Measurements from ENCODE around the gene ESAM.

The ESAM gene, protein sequence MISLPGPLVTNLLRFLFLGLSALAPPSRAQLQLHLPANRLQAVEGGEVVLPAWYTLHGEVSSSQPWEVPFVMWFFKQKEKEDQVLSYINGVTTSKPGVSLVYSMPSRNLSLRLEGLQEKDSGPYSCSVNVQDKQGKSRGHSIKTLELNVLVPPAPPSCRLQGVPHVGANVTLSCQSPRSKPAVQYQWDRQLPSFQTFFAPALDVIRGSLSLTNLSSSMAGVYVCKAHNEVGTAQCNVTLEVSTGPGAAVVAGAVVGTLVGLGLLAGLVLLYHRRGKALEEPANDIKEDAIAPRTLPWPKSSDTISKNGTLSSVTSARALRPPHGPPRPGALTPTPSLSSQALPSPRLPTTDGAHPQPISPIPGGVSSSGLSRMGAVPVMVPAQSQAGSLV

DNA sequence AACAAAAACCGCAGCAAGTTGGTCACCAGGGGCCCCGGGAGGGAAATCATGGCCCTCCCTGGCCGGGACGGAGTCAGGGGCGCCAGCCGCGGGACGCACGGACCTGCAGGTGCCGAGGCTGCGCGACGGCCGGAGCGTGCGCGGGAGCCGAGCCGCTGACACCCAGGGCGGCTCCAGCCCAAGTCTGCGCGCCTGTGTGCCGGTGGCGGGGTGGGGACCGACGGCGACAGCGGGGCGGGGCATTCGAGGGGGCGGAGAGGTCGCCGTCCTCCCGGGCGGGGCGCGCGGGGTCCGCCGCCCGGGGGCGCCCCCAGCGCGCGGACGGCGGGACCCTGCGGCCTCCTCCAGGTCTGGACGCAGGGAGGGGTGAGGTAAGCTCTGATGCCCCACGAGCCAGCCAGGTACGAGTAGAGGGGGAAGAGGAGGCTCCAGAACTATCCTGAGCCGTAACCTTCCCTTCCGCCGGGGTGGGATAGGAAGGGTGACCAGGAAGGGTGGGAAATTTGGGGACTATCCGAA, at the start of gene ESAM:
TSS of gene ESAM (minus strand) at position 186 of the 519 bp plus-strand sequence. CDS start at position 50, 136 bp downstream.
- no peak for DNase-seq

DNA sequence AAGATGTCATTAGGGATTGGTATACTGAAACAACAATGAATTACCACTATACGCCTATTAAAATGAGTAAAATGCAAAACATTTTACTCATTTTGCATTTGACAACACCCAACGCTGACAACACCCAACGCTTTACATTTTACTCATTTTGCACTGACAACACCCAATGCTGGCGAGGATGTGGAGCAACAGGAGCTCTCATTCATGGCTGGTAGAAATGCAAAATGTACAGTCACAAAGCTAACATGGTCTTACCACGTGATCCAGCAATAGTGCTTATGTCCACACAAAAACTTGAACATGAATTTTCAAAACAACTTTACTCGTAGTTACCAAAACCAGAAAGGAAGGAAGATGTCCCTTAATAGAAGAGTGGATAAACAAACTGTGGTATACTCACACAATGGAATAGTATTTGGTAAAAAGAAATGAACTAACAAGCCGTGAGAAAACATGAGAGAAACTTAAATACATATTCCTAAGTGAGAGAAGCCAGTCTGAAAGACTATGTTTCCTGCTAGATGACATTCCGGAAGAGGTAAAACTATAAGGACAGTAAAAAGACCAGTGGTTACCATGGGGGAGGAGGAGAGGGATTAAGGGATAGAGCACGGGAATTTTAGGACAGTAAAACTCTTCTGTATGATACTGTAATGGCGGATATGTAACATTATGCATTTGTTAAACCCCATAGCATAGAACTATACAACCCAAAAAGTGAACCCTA, 49.5 kb upstream of the ESAM start:
- DNase-seq = no peak

DNA sequence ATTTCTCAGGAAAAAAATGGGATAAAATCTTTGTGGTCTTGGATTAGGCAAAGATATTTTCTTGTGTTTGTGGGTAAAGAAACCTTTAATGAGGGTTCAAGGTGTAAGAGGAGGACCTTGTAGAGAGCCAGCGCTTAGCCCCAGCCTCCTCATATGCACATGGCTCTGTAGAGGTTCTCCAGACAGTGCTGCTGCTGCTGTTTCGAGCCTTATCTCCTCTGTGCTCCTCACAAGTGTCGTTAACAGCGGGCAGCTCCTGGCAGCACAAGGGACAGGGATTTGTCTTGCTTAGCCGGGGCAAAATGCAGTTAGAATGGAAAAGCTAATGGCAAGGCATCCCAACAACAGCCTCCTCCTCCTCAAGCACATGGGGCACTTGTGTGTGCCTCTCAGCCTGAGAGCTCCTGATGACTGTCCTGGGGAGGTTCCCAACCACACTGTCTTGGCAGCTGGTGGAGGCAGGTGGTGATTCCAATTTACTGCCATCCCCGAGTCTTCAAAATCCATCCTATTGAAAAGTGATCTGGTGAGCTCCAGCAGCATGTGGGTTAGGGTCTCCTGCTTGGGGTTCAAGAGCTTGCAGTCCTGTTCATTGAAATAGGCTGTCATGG, 45.7 kb upstream of the ESAM start:
- DNase-seq = no peak

DNA sequence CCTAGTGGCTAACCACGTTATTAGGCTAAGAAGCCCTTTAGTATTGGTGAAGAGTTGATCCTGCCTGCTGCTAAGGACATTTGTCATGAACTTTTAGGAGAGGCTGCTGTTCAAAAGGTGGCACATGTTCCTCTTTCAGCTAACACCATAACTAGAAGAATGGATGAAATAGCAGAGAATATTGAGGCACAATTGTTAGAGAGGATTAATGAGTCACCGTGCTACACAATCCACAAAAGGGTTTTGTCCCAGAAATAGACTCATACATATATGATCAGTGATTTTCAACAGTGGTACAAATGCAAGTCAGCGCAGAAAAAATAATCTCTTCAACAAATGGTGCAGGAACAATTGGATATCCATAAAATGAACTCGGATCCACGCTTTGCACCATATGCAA, 45.1 kb upstream of the ESAM start:
- DNase-seq = no peak

DNA sequence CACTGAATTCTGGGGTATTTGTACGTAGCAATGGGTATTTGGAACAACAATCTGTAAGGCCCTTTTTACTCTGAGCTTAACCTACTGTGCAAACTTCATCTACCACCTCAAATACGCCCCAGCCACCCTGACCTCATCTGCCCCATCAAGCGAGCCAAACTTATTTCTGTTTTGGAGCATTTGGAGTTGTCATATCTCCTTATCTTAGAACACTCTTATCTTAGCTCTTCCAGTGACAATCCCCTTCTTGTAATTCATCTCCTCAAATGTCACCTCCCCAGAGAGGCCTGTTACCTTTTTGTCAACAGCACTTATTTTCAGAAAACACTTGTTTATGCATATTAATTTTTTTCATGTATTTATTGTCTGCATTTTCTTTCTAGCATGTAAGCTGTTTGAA, 42.8 kb upstream of the ESAM start:
- no peak for DNase-seq

DNA sequence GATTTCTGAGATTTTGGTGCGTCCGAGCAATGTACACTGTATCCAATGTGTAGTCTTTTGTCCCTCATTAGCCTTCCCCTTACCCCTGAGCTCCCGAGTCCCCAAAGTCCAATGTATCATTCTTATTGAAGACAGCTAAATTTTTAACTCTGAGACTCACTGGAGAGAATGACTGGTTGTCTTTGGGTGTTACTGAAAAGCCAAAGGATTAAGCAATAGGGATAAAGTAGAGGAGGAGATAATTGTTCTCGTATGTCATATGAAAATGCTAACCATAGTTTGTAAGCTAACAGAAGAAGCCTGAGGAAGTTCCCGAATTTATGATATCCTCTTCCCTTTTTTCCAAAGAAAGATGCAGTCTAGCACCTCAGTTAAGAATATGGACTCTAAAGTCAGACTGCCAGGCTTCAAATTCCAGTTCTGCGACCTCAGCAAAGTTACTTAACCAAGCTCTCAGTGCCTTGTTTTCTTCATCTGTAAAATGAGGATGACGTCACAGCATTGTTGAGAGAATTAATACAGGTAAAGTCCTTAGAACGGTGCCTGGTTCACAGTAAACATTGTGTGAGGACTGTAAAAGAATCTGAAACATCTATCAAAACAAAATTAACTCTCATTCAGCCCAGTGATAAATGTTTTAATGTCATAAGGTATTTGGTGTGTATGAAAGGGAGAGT, 39.7 kb upstream of the ESAM start:
- no peak for DNase-seq

DNA sequence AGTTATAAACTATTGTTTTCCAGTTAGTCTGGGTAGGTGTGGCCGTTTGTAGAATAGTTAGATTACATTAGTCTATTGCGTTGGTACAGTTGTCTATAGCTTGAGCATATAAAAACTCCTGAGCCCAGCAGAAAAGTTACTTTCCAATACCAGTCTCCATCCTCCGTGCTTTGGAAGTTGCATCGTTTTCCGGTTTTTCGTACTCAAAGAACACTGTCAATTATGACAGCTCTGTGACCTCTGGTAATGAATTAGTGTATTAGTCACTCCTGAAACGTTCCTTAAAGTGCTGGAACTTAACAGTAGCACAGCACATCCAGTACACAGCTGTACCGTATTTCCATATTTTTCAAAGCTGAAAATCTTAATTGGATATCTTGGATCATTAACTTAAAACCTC, 38.9 kb upstream of the ESAM start:
- DNase-seq = no peak

DNA sequence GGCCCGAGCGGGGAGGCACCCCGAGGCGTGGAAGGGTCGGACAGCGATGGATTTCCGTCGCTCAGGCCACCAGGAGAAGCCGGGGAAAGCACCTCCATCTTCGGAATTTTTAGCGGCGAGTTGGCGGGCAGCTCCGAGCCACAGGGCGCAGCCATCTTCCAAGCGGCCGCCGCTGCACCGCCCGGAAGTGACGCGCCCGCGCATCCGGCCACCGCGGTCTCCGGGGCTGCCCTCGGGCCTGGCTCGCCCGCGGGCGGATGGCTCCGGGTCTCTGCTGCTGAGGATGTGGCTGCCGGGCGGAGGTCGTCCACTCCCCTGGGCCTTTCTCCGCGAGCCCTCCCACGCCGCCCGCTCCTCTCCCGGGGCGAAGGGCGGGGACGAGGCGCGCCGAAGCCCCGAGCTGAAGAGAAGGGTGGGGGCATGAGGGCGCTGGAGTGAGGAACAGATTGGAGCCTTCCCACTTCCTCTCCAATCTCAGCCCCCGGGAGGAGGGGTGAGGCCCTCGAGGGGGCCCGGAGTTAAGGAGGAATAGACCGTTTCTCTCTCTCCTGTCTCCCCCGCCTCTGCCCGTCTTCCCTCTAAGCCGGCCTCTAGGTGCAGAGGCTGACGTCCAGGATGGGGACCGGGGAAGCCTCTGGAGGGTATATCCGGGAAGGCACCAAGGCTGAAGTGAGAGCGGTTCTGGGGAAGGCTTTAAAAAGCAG, 38.3 kb upstream of the ESAM start, which contains the start of gene MSANTD2:
TSS of gene MSANTD2 (minus strand) at position 181 of the 704 bp plus-strand sequence. CDS start at position 155, 26 bp downstream.
- peak; percentile 86 for DNase-seq

DNA sequence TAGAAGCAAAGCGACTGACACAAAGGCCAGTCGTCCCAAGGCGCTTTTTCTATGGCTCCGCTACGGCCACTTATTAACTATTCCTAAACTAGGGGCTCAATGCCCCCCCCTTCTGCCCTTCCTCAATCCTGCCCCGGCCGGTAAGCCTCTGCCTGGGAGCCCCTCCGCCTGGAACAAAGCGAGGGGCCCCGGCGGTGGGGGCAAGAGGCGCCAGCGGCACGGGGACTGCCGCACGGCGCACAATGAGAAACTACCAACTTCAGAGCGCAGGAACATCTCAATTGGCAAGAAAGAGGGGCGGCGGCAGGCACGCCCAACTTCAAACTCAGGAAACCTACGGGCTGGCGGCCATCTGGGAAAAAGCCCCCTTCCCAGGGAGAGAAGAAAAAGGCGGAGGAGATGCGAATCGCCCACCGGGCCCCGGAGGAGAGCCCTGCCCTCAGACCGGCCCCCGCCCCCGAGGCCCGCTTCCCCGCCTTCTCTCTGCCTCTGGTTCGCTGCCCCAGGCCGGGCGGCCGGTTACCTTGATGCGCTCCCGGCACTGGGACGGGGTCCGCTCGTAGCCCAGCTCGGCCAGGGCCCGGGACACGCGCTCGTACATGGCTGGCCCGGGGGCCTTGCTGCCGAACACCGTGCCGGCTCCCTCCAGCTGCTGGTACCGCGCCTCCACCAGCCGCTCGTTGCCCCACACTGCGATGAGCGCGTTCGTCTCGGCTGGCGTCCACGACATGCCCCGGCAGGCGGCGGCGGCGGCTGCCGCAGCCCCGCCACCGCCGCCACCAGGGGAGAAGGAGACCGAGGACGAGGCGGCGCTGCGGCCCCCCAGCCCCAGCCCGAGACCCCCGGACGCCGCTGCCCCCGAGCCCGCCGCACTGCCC, 37.5 kb upstream of the ESAM start:
- peak; percentile 54 for DNase-seq

DNA sequence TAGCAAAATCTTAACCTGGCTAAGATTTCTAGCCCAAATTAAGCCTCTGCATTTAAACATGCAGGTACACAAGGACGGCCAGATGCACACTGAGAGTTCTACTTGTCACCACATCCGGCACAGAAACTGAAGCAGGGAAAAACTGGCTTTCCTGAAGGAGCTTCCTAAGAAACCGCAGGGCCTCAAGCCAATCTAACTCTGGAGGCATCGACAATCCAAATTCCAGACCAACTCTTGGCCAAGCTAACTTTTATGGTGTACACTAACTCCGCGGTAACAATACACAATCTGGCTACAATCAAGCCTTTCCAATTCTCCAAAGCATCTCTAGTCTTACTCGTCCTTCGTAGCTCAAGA, 36.9 kb upstream of the ESAM start:
- DNase-seq = no peak

DNA sequence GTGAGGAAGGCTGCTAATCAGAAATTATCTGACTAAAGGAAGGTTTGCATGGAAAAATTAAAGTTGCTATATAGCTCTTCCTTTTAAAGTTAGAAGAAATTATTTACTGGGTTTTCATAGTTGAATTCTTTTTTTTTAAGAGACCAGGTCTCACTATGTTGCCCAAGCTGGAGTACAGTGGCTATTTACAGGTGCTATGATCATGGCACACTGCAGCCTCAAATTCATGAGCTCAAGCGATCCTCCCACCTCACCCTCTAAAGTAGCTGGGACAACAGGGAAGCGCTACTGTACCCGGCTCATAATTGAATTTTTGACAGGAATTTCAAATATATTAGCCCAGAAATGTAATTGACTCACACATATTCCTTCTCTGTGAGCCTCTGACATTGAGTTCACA, 34.2 kb upstream of the ESAM start:
- DNase-seq = no peak

DNA sequence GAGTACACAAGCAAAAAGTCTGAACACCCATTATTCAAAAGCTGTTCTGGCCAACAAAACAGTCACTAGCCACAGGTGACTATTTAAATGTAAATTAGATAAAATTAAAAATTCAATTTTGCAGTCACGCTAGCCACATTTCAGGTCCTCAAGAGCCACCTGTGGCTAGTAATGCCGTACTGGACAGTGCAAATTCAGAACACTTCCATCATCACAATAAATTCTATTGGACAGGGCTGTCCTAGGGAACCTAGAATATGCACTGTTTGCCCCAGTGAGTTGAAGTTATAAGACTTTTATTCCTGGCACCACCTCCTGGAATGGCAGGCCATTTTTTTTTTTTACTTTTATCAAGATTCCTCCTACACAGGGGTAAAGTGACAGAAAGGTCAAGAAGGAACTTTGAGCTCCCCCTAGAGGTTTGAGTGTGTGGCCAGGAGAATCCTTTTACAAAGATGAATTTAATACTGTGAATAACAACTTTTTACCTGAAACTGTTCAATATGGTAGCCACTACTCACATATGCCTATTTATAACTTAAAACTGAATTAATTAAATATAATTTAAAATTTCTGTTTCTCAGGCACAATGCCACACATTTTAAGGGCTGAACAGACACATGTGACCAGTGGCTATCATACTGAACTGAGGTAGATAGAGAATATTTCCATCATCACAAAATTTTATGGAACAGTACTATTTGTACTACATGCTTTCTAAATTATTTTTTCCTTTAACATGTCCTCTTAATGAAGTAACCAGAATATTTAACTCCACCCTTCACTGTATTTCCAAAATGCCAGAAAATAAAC, 31.6 kb upstream of the ESAM start:
- no peak for DNase-seq

DNA sequence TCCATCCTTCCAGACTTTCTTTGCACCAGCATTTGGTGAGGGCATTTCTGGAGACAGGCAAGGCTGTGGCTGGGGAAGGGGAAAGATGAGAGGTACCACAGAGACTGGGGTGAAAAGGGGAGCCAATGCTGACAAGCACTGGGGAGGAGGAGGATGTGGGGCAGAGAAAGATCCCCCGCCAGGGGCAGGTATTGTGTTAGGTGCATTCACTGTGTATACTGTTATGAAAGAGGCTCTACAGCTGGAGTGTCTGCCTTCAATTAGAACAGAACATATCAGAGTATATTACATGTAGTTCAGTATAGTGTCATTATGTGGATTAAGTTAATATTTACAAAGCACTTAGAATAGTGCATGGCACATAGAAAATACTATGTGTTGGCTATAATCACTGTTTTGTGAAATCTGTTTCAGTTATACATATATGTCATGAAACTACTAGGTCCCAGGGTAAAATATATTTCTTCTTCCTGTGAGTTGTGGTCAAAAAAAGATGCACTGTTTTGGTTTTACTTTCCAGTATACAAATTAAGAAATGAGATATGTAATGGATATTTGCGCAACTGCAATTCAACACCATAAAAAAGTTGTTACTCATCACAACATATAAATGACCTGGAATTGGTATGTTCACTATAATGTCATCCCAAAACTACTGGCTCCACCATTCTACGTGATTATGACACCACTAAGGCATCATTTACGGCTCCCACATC, 29.7 kb upstream of the ESAM start:
- no peak for DNase-seq

DNA sequence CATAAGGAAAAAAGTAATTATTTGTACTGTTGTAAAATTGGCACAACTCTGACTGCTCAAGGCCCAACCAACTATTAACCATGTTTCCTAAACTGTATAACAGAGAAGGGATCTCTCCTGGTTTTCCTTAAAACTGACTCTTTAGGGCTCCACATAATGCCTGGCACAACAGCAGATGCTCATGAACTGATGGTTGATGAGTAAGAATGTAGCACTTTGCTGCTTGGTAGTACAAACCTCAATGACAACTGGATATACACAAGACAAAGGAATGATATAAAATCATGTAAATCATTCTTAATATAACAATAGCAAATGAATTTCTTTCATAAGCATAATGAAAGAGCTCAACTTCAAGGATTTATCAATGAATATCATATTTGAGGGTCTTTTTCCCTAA, 26.4 kb upstream of the ESAM start:
- DNase-seq = no peak

DNA sequence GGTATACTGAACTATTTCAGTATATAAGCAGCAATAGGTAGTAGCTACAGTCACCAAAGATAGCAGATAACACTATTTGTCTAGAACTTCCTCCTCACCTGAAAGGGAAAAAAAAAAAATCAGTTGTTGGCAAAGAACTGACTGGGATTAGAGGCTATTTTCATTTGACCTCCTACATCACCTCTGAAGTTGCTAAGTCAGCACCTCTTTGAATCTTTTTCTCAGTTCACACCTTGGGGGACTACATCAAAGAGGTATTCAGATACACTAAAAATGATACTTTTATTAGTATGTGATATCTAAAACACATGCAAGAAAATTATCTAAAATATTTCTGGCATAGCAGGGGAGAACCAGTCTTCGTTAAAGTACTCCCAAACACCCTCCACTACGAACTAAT, 22.0 kb upstream of the ESAM start:
- DNase-seq = no peak

DNA sequence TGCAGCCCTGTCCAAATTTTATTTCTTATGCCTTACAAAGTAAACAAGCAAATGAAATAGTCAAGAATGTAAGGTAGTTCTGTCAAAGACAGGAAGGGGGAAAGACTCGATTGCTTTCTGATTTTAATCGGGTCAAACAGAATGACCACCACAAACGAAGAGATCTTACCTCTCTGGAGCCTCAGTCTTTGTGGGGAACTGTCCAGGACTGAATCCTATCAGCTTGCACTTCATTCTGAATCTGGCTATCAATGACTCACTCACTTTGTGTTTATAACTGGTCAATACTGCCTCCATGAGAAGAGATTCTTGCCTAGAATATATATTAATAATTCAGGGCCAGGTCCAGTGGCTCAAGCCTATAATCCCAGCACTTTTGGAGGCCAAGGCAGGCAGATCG, 20.9 kb upstream of the ESAM start:
- no peak for DNase-seq

DNA sequence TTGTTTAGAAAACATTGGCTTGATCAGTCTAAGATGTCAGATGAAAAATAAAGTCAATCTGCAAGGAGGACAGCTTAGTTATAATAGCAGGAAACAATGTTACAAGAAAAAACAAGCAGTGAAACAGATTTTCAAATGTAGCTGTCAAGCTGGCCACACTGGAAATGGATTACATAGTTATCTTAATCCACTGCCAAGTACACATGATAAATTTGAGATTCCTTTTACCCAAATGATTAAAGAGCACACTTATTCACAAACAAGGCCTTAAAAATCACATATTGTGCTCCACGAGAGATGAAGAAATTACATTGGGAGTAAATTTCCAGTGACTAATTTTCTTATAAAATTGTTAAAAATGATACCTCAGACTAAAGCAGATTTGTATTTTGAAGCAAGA, 17.5 kb upstream of the ESAM start:
- DNase-seq = no peak

DNA sequence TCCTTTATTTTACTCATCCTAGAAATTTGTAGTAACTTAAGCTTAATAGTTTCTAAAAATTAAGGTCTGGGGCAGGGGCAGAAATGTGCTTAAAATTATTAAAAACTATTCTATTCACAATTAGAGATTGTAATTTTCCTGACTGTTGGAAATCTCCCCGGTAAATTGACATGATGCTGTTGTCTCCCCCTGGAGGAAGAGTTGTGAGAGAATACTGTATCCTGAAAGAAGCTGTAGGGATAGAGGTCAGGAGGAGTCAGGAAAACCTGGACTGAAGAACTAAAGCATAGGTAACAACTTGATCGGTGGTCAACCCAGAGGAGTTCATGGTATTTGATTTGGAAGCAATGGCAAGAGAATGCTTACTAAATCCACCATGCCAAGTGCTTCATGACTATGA, 16.2 kb upstream of the ESAM start:
- DNase-seq = no peak

DNA sequence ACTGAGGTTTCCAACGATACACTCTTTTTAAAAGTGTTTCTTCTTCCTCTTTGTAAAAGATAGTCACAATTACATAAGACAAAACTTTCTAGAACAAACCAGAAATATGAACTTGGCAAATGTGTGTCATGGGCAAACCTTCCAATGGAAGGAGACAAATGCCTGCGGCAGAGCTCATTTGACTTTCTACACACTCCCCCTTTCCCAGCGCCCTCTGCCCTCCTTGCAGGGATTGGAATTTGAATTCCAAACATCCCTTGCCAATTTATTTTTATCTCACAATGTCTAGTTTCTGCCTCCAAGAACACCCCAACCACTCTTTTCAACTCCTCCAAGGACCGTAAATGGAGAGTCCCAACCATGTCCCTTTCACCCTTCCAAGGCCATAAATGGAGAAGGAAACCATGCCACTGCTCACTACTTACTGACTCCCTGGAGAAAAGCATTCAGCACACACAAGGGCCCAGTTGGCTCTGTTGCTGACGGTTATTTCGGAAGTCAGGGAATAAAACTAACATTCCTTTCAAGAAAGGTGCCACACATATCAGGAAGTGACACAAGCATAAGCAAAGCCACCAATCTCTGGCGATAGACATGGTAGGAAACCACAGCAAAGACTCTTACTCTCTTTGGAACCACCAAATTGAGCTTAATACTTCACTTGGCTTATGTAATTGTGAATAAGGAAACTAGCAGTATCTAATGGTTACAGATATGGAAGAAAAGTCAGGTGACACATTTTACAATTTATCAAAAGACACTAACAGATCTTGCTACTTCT, 15.0 kb upstream of the ESAM start:
- no peak for DNase-seq

All from activated CD4-positive, CD25-positive, alpha-beta regulatory T cell treated with anti-CD3 and anti-CD28 coated beads, Interleukin-2, amount 50 U/mL, for 72 hours (primary cell).